NCI-H1417 treated with DMSO at 0.1 percent for 48 hours (cell line): ENCODE data around the gene GALNT9.
"Not testable (repeated sequence)": the region's sequence is repeated elsewhere in the genome, so short reads cannot be mapped to it uniquely, and the experiment has no call there.

Source experiments
- DNase-seq: peaks from one replicate; lab custom pipeline; 2025; lab: John Stamatoyannopoulos, UW

Gene GALNT9

DNA sequence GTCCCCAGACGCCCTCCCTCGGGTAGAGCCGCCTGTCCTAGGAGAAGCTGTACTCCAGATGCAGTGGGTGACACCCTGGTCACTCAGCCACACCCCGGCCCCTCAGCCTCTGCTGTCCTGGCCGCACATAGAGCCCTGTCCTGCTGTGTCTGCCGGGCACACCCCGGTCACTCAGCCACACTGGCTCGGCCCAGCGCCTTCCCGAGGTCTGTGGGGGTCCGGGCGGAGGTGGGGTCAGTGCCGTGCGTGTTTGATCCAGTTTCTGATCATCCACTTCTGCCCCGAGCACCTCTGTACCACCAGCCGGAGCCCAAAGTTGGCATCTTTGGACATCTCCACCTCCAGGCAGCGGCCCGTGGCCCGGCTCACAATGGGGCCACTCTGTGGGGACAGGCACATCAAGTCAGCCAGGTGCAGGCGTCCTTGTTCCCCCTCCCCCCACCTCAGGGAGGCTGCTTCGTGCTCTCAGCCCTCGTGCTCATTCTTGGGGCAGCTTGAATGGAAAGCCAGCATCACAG is 132.5 kb downstream of the GALNT9 start:
- no peak for DNase-seq

DNA sequence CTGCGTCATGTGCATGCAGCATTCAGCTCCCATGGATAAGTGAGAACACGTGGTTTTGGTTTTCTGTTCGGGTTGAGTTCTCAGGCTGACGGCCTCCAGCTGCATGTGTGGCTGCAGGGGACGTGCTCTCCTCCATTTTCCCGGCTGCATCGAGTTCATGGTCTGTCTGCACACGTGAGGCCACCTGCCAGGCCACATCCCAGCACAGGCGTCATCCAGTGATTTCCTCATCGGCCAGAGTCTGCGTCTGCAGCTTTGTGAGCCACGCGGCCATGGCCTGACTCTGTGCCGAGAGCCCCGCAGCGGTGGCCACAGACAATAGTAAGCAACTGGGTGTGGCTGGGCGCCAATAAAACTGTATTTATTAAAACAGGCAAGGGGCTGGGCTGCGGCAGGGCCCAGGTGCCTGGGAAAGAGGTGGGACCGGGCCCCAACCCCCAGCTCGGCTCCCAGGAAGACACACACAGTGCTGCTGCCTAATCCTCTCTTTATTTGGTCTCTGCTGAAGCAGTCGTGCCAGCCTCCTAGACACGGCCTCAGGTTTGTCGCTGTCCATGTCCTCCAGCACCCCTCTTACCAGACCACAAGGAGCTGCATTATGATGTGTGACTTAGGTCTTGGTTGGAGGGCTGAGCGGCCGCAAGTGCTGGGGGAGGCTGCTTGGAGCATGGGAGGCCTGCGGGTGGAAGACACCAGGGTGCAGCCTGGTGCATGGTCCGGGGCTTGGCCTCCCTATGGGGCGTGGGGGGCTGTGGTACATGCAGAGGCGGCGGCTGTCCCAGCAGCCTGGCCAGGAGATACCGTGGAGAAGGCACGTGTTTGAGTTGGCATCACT is 133.1 kb downstream of the GALNT9 start:
- DNase-seq: peak; percentile 77

- DNase-seq: not testable (repeated sequence)
These were observed 134.1 kb downstream of the GALNT9 start for GRCh38 chr12:132195242-132195641.

DNA sequence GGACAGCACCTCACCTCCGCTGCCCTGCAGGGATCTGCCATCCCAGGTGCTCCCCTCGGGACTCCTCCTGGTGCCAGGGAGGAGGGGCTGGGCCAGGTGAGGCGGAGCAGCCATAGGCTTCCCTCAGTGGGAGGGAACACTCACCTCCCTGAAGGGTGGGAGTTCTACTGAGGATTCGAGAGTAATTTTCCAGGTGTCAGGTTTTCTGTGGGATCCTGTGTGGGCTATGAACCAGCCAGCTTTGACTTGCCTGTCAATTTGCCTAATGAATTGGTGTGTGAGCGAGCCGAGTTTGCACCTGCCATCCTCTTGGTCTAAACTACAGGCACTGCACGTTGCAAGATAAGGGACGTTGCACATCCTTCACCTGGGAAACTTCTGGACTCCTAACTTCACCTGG is 134.8 kb downstream of the GALNT9 start:
- DNase-seq: no peak

DNA sequence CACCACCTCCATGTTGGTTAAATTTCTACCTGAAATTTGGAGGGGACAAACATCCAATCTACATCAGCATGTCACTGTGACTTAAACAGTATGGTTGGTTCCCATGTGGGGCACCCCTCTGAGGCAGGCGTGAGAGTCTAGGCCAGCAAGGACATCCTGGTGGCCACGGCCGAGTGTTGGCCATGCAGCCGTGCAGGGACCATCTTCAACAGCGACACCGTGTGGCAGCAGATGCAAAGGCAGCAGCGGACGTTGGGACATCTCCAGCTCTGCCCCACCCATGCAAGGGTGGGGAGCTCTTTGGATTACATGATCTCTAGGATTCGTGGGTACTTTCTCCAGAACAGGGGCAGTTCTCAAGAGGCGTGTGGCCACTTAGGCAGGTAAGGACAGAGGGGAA is 135.3 kb downstream of the GALNT9 start:
- DNase-seq: no peak

DNA sequence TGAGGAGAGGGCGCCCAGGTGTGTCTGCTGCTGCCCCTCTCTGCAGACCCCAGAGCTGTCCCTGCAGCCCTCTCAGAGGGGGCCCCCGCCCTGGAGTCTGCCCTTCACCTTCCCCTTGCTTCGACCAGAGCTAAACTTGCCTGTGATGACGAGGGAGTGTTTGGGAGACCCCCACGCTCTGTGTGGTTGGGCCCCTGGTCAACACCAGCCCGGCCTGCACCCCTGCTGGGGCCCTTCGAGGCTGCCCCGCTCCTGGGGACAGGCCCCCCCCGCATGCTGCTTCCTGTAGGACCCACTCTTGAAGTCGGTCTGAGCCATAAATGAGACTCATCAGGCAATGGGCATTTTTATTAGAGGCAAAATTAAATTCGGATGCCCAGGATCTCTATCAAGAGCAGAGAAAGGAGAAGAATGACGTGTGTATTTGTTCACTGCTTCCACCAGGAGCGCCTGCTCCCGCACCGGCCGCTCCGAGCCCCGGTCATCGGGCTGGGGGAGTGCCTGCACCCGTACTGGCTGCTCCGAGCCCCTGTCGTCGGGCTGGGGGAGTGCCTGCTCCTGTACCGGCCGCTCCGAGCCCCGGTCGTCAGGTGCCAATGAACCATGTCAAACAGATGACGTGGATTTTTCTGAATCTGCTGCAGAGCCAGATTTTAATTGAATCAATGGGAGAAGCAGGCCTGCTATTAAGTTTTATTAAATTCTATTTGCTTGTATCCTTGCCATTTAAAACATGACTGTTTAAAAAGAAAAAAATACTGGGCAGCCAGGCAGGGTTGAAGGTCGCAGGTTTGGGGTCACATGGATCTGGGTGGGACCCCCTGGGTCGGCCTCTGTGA is 137.5 kb downstream of the GALNT9 start:
- DNase-seq: no peak

DNA sequence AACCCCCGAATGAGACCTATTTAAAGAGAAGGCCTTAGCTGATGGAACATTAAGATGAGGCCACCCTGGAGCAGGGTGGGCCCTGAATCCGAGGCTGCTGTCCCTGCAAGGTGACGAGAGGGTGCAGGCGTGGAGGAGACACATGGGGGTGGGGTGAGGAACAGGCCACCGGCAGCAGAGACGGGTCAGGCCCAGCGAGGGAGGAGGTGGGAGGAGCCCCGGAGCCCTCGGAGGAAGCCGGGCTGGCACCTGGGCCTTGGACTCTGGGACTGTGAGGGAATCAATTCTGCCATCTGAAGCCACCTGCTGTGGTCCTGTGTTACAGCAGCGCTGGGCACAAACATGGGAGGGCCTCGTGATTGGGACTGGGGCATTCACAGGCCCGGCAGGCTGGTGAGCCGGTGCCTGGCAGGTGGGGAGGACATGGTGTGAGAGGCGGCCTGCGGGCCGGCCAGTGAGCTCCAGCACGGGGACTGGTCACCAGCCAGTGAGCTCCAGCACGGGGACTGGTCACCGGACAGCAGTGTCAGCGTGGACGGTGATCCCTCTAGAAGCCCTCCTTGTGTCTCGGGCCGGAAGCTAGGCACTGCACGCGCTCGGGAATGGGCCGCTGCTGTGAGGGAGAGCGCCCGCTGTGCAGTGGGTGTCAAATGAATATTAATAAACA is 138.4 kb downstream of the GALNT9 start:
- no peak for DNase-seq

GRCh38 chr12:132190012-132190755 is 139.2 kb downstream of the GALNT9 start:
- no peak for DNase-seq

GRCh38 chr12:132189378-132190011 is 139.9 kb downstream of the GALNT9 start:
- DNase-seq: peak; percentile 15

DNA sequence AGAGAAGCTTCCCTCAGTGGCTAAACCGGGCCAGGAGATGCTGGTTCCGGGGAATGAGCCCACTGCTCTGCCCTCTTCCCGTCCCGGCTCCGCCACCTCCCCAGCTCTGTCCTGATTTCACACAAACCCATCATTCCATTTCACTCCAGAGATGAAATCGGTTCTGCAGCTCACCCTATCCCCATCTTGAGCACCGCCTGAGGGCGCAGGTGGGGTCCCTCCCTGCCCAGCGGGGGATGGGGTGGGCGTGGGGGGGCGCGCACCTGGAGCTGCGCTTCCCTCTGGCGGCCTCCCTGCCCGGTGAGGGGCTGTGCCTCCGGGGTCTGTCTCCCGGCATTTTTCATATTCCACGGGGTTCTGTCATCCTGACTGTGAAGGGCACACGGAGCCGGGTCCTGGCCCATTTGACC is 140.5 kb downstream of the GALNT9 start:
- no peak for DNase-seq

DNA sequence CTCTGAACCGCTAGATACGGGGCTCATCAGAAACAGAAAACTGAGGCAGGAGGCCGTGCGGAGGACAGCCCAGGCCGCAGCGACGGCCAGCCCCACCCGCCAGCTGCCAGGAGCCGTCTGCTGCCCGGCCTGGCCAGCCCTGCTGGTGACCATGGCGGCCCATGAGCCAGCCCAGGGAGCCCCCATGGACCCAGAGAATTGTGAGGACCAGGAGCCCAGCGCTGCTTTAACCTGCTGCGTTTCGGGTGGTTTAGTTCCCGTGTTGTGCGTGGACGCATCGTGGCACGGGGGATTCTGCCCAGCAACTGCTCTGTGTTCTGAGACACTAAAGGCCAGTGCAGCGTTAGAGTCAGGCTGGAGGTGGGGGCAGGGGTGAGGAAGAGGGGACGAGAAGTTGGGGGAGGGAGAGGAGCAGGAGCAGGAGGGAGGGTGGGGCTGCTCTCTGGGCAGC is 140.9 kb downstream of the GALNT9 start:
- no peak for DNase-seq

- no peak for DNase-seq
These were observed 141.5 kb downstream of the GALNT9 start for GRCh38 chr12:132187646-132188450.

- no peak for DNase-seq
These were observed 142.3 kb downstream of the GALNT9 start for GRCh38 chr12:132186857-132187620.

- DNase-seq: no peak
These were observed 143.1 kb downstream of the GALNT9 start for GRCh38 chr12:132186208-132186856.

DNA sequence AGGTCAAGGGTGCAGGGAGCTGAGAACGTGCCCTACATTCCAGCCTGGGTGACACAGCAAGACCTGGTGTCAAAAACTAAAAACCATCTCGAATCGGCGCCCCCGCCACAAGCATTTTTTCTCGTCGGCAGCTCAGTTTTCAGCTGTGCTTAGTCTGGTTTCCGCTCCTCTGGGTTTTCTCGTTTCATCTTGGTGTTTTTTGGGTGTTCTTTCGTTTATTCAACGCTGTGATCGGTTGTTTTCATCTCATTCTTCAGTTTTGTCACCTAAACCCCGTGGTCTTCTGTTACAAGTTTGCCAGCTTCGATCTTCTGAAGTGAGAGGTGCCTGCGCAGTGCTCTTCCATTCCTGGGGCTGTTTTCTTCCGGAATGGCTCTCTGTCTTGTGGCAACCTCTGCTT is 143.7 kb downstream of the GALNT9 start:
- no peak for DNase-seq

DNA sequence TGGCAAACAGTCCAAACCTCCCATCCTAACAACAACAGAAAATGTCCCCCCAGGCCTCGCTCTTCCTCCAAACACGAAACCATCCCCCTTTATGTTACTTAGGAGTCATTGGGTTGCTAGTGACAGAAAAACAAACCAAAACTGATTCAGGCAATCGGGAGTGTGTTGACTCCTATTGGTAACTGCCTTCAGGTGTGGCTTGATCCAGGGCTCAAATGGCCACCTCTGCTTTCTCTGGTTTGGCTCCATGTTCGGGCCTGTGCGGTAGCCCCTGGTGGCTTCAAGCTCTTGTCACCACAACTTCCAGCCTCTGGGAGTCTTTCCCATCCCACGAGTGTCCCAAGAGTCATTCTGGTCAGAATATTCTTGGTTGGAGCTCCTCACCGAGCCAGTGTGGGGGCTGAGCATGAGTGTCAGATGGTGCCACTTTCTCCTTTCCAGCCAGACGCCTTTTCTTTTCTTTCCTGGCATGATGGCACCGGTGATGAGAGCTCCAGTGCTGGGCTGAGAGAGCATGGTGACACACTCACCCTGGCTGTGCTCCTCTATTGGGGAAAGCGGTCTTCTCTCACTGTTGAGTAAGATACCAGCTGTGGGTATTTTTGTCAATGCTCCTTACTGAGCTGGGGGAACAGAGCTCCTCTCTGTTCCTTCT is 146.6 kb downstream of the GALNT9 start:
- DNase-seq: no peak

GRCh38 chr12:132182206-132182710 is 147.1 kb downstream of the GALNT9 start:
- DNase-seq: no peak

GRCh38 chr12:132181570-132182200 is 147.7 kb downstream of the GALNT9 start:
- no peak for DNase-seq
